GM12878 (cell line): Measurements from ENCODE around the gene EEFSEC. TPM values are rescaled to one million over a fixed set of nuclear protein-coding genes. Genes with fewer than 3 reads are reported as not detected.

Source experiments
- ATAC-seq: fragments of 200-7000 bp; cut with Tn5 transposase; 3 replicates; pipeline ENCODE4 v1.9.1; 2020; ENCODE audit warnings: mild to moderate bottlenecking, moderate library complexity
- BruUV-seq: library from RNA; stranded (reverse); fragments of 400-500 nt; replicated peaks from 2 replicates; lab custom pipeline; 2021; lab: Mats Ljungman, UMichigan
- CTCF ChIA-PET: fragments of 300-600 bp; sonication (Branson Sonifier 250); formaldehyde crosslinking; extraction: SDS; loops from one replicate; lab custom pipeline; 2021; ENCODE audit warnings: inconsistent platforms; lab: Yijun Ruan, JAX
- POLR2A ChIA-PET: fragments of 350-600 bp; formaldehyde crosslinking; extraction: SDS; loops from one replicate; lab custom pipeline; 2021; ENCODE audit warnings: inconsistent platforms; lab: Charles Lee
- RAD21 ChIA-PET: fragments of 300-600 bp; sonication (Branson Sonifier 250); formaldehyde crosslinking; loops from one replicate; lab custom pipeline; 2023; ENCODE audit warnings: antibody characterized with exemption; ENCODE audit not compliant: unreplicated experiment; lab: Charles Lee
- SMC1A ChIA-PET: fragments of 300-600 bp; sonication (Branson Sonifier 250); formaldehyde crosslinking; loops from one replicate; lab custom pipeline; 2023; ENCODE audit not compliant: unreplicated experiment, uncharacterized antibody; lab: Charles Lee
- DNase-seq: peaks from one replicate; pipeline ENCODE4 v3.0.0-alpha.2; 2011; ENCODE audit warnings: low read depth, low spot score
- FAIRE-seq: peaks from 3 replicates; lab custom pipeline; 2011; peaks lifted over from hg19 to GRCh38; lab: Jason Lieb, UNC
- H2AFZ ChIP-seq: 2 replicates; pipeline ENCODE4 v1.6.0; 2011; ENCODE audit warnings: low read depth, low read length, control low read depth; ENCODE audit not compliant: control insufficient read depth
- H3K27ac ChIP-seq: 2 replicates; pipeline ENCODE4 v1.5.1; 2011; ENCODE audit warnings: control low read depth; ENCODE audit not compliant: control insufficient read depth, insufficient read depth
- H3K27me3 ChIP-seq, 2 experiments: replicated peaks in 1 of 2; 2 replicates each; pipeline versions ENCODE4 v1.6.0 to v1.6.1; 2011; ENCODE audit warnings: low read length in 1 of 2; ENCODE audit not compliant: control insufficient read depth in 2 of 2, insufficient read depth in 2 of 2
- H3K36me3 ChIP-seq, 2 experiments: 2 replicates each; pipeline ENCODE4 v1.5.1; 2011; ENCODE audit warnings: low read length in 1 of 2; ENCODE audit not compliant: control insufficient read depth in 2 of 2, insufficient read depth in 2 of 2
- H3K4me1 ChIP-seq: 2 replicates; pipeline ENCODE4 v1.6.1; 2011; ENCODE audit warnings: mild to moderate bottlenecking, low read length, moderate library complexity, mixed read lengths; ENCODE audit not compliant: control insufficient read depth, insufficient read depth
- H3K4me2 ChIP-seq: 2 replicates; pipeline ENCODE4 v1.6.0; 2011; ENCODE audit warnings: control low read depth; ENCODE audit not compliant: control insufficient read depth, insufficient read depth
- H3K4me3 ChIP-seq: fragments of 200-600 bp; sonication (generic); 2 replicates; pipeline ENCODE4 v1.5.1; 2016
- H3K79me2 ChIP-seq: 2 replicates; pipeline ENCODE4 v1.6.0; 2011; ENCODE audit warnings: low read length; ENCODE audit not compliant: control insufficient read depth, insufficient read depth
- H3K9ac ChIP-seq: 2 replicates; pipeline ENCODE4 v1.8.0; 2011; ENCODE audit warnings: low read length, control low read depth, mixed read lengths; ENCODE audit not compliant: control insufficient read depth, insufficient read depth
- H3K9me3 ChIP-seq: replicated peaks from 3 replicates; pipeline ENCODE4 v1.5.1; 2011; ENCODE audit warnings: mild to moderate bottlenecking, low read length; ENCODE audit not compliant: control insufficient read depth, insufficient read depth
- H4K20me1 ChIP-seq: 2 replicates; pipeline ENCODE4 v1.6.0; 2011; ENCODE audit not compliant: control insufficient read depth, insufficient read depth
- ASH2L ChIP-seq: fragments of 300-600, 200-600 bp; sonication (generic); IDR thresholded peaks from 2 replicates; pipeline ENCODE4 v1.6.1; 2017; ENCODE audit warnings: low read depth, mild to moderate bottlenecking, borderline replicate concordance
- ATF2 ChIP-seq: IDR thresholded peaks from 2 replicates; pipeline ENCODE4 v1.6.1; 2012; ENCODE audit warnings: low read length, inconsistent platforms
- BACH1 ChIP-seq: fragments of 450-650 bp; IDR thresholded peaks from 2 replicates; pipeline ENCODE4 v1.6.1; 2017; ENCODE audit warnings: mild to moderate bottlenecking, borderline replicate concordance
- DPF2 ChIP-seq: fragments of 450-650 bp; IDR thresholded peaks from 2 replicates; pipeline ENCODE4 v1.6.1; 2017; ENCODE audit warnings: mild to moderate bottlenecking
- E4F1 ChIP-seq: fragments of 450-650 bp; IDR thresholded peaks from 2 replicates; pipeline ENCODE4 v1.6.1; 2018; ENCODE audit warnings: borderline replicate concordance, mild to moderate bottlenecking; ENCODE audit not compliant: partially characterized antibody
- EED ChIP-seq: sonication (generic); IDR thresholded peaks from 2 replicates; pipeline ENCODE4 v1.6.1; 2016; ENCODE audit warnings: antibody characterized with exemption, low read depth
- IKZF1 ChIP-seq: fragments of 450-650 bp; conservative IDR thresholded peaks from 2 replicates; pipeline ENCODE4 v1.6.1; 2017; ENCODE audit warnings: antibody characterized with exemption, mild to moderate bottlenecking
- NR2C2 ChIP-seq: IDR thresholded peaks from 2 replicates; pipeline ENCODE4 v1.6.1; 2011; ENCODE audit warnings: borderline replicate concordance, low read depth; ENCODE audit not compliant: control insufficient read depth, insufficient read length
- POLR2A ChIP-seq: IDR thresholded peaks from 2 replicates; pipeline ENCODE4 v1.6.1; 2011; ENCODE audit warnings: low read depth, mild to moderate bottlenecking, low read length
- WRNIP1 ChIP-seq: IDR thresholded peaks from 2 replicates; pipeline ENCODE4 v1.6.1; 2011; ENCODE audit warnings: low read depth, low read length, improper control_type of control experiment, borderline replicate concordance
- YBX1 ChIP-seq: fragments of 450-650 bp; IDR thresholded peaks from 2 replicates; pipeline ENCODE4 v1.6.1; 2016; ENCODE audit warnings: antibody characterized with exemption
- ZNF274 ChIP-seq: IDR thresholded peaks from one replicate; pipeline ENCODE4 v1.8.0; 2011; ENCODE audit not compliant: insufficient read length, insufficient read depth
- ZNF384 ChIP-seq: IDR thresholded peaks from 2 replicates; pipeline ENCODE4 v1.6.1; 2012; ENCODE audit warnings: low read depth, mild to moderate bottlenecking, low read length, improper control_type of control experiment, borderline replicate concordance
- ZNF687 ChIP-seq: fragments of 450-650 bp; IDR thresholded peaks from 2 replicates; pipeline ENCODE4 v1.6.1; 2017; ENCODE audit warnings: mild to moderate bottlenecking, moderate library complexity
- WGBS: methylation state at CpG from one replicate; pipeline ENCODE4 v1.1.6; 2016; ENCODE audit warnings: low lambda C conversion rate; ENCODE audit not compliant: insufficient replicate concordance, insufficient coverage; ENCODE audit errors: missing lambda C conversion rate; 5-methylcytosine and 5-hydroxymethylcytosine counted together
- in situ Hi-C: fragments of 300-500 bp; cut with MboI; formaldehyde crosslinking; loops from 9 replicates; pipeline ENCODE4 v1.14.3; 2018; ENCODE audit warnings: mixed read lengths
- intact Hi-C: fragments of 100-400 bp; cut with micrococcal nuclease; formaldehyde crosslinking; loops from one replicate; pipeline ENCODE4 v1.14.2; 2022; ENCODE audit not compliant: unreplicated experiment
- polyA plus RNA-seq, 11 experiments: library from polyadenylated mRNA; depleted of rRNA in 4 of 11; unstranded in 6 of 11; stranded (reverse) in 5 of 11; fragments of >200 nt; fragmentation: Nextera tagmentation in 4 of 11; fragmentation: Illumina TruSeq in 1 of 11; extraction: Ambion mirVana in 4 of 11; extraction: Trizol in 1 of 11; gene quantifications; 1 replicate in 1 of 11; 2 replicates in 10 of 11; pipeline versions ENCODE4 v1.2.1 to v1.2.3, GENCODE V29; 2011 to 2016; ENCODE audit warnings: inconsistent platforms in 2 of 11, missing spikeins in 2 of 11, low read depth in 1 of 11
- total RNA-seq, 4 experiments: library from RNA; depleted of rRNA in 3 of 4; stranded (reverse); fragments of >200 nt in 3 of 4; fragmentation: Illumina TruSeq in 1 of 4; extraction: Trizol in 1 of 4; gene quantifications; 2 replicates each; pipeline versions ENCODE4 v1.2.1 to v1.2.3, GENCODE V29; 2013 to 2021
- TF ChIP-seq, protein P1 (sequence below): fragments of 450-650 bp; IDR thresholded peaks from 2 replicates; pipeline ENCODE4 v1.6.1; 2016; ENCODE audit warnings: mild to moderate bottlenecking
- TF ChIP-seq, protein P2 (sequence below): IDR thresholded peaks from 2 replicates; pipeline ENCODE4 v1.6.1; 2011; ENCODE audit warnings: borderline replicate concordance, low read depth, mild to moderate bottlenecking, moderate library complexity, mixed read lengths, low read length; ENCODE audit not compliant: insufficient read depth; ENCODE audit errors: extremely low read length

Gene EEFSEC
- total and polyA plus RNA-seq, 10 of the 15 experiments (the other 5 are each of a cell fraction or from before 2014, with no cell fraction given), result 0.29 to 29.1 (median 16.1) TPM

GRCh38 chr3:128448491-128448890 lies 295.2 kb downstream of the EEFSEC start:
- H2AFZ ChIP-seq, result 0 out of 2 replicates have a peak overlapping the region, but pooled peaks have one; percentile 8
- H3K36me3 ChIP-seq, result no peaks in the 10 kb centered on the region
- H3K9me3 ChIP-seq, result no peaks in the 10 kb centered on the region; the same call in 2 of the 3 replicates
- no peaks in the 10 kb centered on the region for H4K20me1 ChIP-seq
- H3K4me1 ChIP-seq, result peaks cover 12% of the 10 kb centered on the region
- DNase-seq, result no peak
- no peak for ATAC-seq
- no peak overlapping the region for H3K4me2 ChIP-seq
- RAD21 ChIA-PET, result no interaction called here
- H3K9ac ChIP-seq, result no peak overlapping the region
- WGBS, result 70% methylated on average over 6 of the region's 6 CpGs
- SMC1A ChIA-PET, result no interaction called here
- H3K27me3 ChIP-seq, result peaks cover 0 to 2% of the 10 kb centered on the region in 2 experiments; a peak in 1 of 4 replicates
- no peaks in the 10 kb centered on the region for H3K79me2 ChIP-seq
- CTCF ChIA-PET, result no interaction called here
- in situ Hi-C loops, result no loop called here
- intact Hi-C loops, result no loop called here
- no peak for FAIRE-seq
- no peak overlapping the region for H3K4me3 ChIP-seq
- H3K27ac ChIP-seq, result no peak overlapping the region
- POLR2A ChIA-PET, result no interaction called here
- BruUV-seq, result no TSS peak
- TF ChIP-seq NR2C2 (no peak), ASH2L (no peak), BACH1 (no peak), EED (no peak), WRNIP1 (no peak), YBX1 (no peak), POLR2A (no peak), E4F1 (no peak), IKZF1 (no peak), ATF2 (no peak), ZNF384 (no peak), ZNF274 (no peak), DPF2 (no peak), ZNF687 (no peak)
- TF ChIP-seq, protein P1, sequence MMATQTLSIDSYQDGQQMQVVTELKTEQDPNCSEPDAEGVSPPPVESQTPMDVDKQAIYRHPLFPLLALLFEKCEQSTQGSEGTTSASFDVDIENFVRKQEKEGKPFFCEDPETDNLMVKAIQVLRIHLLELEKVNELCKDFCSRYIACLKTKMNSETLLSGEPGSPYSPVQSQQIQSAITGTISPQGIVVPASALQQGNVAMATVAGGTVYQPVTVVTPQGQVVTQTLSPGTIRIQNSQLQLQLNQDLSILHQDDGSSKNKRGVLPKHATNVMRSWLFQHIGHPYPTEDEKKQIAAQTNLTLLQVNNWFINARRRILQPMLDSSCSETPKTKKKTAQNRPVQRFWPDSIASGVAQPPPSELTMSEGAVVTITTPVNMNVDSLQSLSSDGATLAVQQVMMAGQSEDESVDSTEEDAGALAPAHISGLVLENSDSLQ, result no peak
- TF ChIP-seq, protein P2, sequence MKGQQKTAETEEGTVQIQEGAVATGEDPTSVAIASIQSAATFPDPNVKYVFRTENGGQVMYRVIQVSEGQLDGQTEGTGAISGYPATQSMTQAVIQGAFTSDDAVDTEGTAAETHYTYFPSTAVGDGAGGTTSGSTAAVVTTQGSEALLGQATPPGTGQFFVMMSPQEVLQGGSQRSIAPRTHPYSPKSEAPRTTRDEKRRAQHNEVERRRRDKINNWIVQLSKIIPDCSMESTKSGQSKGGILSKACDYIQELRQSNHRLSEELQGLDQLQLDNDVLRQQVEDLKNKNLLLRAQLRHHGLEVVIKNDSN, result no peak
